ENCODE data around the gene ARID2.

GRCh38 chr12:45725631-45726602, 3.6 kb upstream of the ARID2 start:
- TF ChIP-seq CTCF (conservative IDR thresholded peaks at IDR 0.05; ENCODE audit: low read depth, low read length) = peak; percentile 84
- no peak for TF ChIP-seq EZH2 (IDR thresholded peaks at IDR 0.05; ENCODE audit: low read length, unreplicated experiment)
- no peak for TF ChIP-seq EZH2phosphoT487 (IDR thresholded peaks at IDR 0.05; ENCODE audit: borderline replicate concordance, low read length)

Data from PC-3 (cell line).